Thyroid gland (tissue), 4 donors: ENCODE data around the gene ASB10.

Source experiments
- POLR2A ChIP-seq, 2 donors: fragments of 450-650 bp; IDR thresholded peaks; one replicate each; pipeline ENCODE4 v1.6.1; 2017; ENCODE audit warnings: antibody characterized with exemption in 2 of 2, mild to moderate bottlenecking in 2 of 2, moderate library complexity in 1 of 2
- TF ChIP-seq, protein P1 (sequence below), 6 experiments: fragments of 200-600 bp in 3 of 6; fragments of 450-650 bp in 3 of 6; sonication (generic) in 3 of 6; IDR thresholded peaks; one replicate each; pipeline ENCODE4 v1.5.1; 2016 to 2019; ENCODE audit warnings: antibody characterized with exemption in 6 of 6, mild to moderate bottlenecking in 2 of 6, inconsistent platforms in 1 of 6, moderate library complexity in 1 of 6

DNA sequence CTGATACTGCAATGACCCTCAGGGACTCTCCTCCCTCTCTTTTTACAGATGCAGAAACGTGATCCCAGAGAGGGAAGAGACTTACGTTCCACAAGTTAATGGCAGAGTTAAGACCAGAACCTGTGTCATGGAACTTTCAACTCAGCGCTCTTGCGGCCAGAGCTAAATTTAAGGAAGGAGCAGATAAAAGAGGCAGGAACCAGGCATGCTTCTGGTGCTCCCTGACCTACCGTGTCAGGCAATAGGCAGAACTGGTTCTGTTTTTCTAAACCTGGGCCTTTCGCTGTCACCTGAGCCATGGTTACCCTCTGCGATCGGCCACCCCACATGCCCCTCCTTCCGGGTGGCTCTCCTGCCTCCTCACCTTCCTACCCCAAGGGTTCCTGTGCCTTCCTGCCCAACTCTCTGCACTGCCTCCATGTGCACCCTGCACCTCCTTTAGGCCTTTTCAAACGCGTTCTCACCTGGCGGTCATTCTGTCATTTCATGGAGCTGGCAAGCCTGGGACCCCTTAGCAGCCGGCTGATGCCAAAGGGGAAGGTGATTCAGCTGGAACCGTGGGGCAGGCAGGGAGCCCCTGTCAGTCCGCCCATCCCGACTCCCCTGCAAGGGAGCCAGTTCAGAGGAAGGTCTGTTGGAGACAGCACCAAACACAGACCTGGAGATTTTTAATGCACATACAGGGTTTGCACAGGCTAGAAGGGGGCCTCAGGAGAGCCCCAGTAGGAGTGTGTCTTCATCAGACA is 11.8 kb downstream of the ASB10 start:
- TF ChIP-seq, protein P1, sequence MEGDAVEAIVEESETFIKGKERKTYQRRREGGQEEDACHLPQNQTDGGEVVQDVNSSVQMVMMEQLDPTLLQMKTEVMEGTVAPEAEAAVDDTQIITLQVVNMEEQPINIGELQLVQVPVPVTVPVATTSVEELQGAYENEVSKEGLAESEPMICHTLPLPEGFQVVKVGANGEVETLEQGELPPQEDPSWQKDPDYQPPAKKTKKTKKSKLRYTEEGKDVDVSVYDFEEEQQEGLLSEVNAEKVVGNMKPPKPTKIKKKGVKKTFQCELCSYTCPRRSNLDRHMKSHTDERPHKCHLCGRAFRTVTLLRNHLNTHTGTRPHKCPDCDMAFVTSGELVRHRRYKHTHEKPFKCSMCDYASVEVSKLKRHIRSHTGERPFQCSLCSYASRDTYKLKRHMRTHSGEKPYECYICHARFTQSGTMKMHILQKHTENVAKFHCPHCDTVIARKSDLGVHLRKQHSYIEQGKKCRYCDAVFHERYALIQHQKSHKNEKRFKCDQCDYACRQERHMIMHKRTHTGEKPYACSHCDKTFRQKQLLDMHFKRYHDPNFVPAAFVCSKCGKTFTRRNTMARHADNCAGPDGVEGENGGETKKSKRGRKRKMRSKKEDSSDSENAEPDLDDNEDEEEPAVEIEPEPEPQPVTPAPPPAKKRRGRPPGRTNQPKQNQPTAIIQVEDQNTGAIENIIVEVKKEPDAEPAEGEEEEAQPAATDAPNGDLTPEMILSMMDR (IDR thresholded peaks at IDR 0.05), result no peak
- no peak for TF ChIP-seq POLR2A (IDR thresholded peaks at IDR 0.05)
